GM12875 (cell line): ENCODE measurements around the gene KCNJ14.

Experiments
- H3K4me3 ChIP-seq: one replicate; pipeline ENCODE4 v1.5.1; 2011; ENCODE audit warnings: low read depth, low read length, control low read depth
- CTCF ChIP-seq: IDR thresholded peaks from 2 replicates; pipeline ENCODE4 v1.5.1; 2011; ENCODE audit warnings: low read depth, mild to moderate bottlenecking, control low read depth, inconsistent platforms, low read length, moderate library complexity, borderline replicate concordance; ENCODE audit not compliant: insufficient read depth

Gene KCNJ14

DNA sequence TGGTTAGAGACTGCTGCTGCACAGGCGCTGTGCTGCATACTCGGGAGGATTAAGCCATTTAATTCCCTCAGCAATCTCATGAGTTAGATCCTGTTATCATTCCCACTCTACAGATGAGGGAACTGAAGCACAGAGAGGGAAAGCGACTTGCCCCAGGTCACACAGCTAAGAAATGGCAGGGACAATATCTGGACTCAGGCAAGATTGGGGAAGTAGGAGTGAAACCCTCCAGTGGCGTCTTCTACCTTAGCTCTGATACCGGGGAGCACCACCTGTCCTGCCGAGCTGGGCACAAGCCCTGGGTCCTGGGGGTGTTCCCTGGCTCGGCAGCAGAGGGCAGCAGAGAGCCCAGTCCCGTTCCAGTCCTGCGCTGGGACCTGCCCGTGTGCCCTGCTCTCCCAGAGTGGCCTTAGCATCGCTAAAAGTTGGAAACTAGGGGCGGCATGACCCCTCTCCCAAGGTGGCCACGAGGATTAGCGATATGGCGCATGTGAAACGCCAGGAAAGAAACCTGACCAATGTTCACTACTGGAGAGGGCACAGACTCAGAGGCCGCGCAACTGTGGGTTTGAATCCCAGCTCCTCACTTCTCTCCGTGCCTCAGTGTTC is 34.3 kb downstream of the KCNJ14 start:
- no peak overlapping the region for H3K4me3 ChIP-seq
- peak; percentile 99 for TF ChIP-seq CTCF

GRCh38 chr19:48490981-48491792 is 35.8 kb downstream of the KCNJ14 start:
- no peak for TF ChIP-seq CTCF
- H3K4me3 ChIP-seq, result no peak overlapping the region

DNA sequence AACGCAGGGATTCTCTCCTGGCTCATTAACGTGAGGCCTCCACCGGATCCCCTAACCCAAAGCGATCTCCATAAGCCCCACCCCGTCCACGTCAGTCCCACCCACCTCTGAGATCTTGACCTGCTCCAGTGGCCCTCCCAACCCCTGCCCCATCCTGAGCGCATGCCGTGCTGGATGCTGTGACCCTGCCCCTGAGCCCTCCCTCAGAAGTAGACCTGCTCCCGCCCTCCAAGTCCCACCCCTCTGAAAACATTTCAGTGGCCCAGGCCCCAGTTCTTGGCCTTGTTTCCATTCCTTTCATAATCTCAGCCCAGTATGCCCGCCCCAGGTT is 36.4 kb downstream of the KCNJ14 start:
- no peak overlapping the region for H3K4me3 ChIP-seq
- no peak for TF ChIP-seq CTCF

GRCh38 chr19:48492925-48493717 is 37.7 kb downstream of the KCNJ14 start:
- H3K4me3 ChIP-seq, result peak overlapping the region; percentile 41
- no peak for TF ChIP-seq CTCF

DNA sequence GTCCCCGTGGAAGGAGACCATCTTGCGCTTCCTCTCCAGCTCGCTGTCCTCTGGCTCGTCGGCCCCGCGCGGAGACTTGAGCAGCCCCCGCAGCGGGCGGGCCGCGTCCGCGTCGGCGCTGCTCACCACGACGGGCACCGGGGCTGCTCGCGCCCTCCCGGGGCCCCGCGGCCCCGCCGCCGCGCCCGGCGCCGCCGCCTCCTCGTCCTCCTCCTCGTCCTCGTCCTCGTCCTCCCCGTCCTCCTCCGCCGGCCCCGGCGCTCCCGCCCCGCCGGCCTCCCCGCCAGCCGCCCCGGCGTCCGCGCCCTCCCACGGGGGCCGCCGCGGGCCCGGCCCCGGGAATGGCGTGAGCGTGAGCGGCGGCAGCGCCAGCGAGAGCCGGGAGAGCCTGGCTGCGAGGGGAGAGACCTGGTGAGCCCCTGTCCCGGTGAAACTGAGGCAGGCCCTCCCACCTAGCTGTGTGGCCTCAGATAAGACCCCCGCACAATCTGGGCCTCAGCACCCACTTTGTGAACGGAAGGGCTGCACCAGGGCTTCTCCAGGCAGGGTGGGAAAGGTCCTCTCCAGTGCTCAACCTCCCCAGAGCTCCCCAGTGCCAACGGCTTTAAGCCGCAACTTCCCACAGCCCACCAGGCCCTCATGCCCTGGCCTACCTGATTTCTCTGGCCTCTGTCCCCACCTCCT is 38.5 kb downstream of the KCNJ14 start:
- peak overlapping the region; percentile 41 for H3K4me3 ChIP-seq
- no peak for TF ChIP-seq CTCF

DNA sequence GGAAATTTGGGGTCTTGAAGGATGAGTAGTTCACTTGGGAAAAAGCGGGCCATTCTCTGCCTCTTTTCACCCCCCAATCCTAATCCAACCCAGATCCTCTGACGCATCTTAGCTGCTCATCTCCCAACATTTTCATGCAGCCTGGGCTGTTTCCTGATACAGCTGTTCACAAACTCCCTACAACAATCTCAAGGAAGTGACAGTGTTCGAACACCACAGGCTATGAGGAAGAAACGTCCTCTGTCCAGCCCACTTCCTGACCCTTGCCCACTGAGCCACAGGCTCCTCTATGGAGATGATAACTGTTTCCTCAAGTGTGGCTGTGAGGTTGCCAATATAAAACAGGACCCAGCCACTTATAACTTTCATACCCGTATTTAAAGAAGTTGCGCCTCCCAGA is 40.0 kb downstream of the KCNJ14 start:
- no peak overlapping the region for H3K4me3 ChIP-seq
- TF ChIP-seq CTCF, result no peak
